Stimulated activated CD4-positive, alpha-beta T cell treated with anti-CD3 and anti-CD28 coated beads, Interleukin-2, amount 100 ng/mL, for 48 hours (primary cell): ENCODE results near the gene APPL2.
A peak's percentile ranks its signal among the peaks of the same experiment; 100 is the strongest.

Source experiments
- DNase-seq, 2 donors: peaks; one replicate each; pipeline ENCODE4 v3.0.0-alpha.2; 2020

Gene APPL2

DNA sequence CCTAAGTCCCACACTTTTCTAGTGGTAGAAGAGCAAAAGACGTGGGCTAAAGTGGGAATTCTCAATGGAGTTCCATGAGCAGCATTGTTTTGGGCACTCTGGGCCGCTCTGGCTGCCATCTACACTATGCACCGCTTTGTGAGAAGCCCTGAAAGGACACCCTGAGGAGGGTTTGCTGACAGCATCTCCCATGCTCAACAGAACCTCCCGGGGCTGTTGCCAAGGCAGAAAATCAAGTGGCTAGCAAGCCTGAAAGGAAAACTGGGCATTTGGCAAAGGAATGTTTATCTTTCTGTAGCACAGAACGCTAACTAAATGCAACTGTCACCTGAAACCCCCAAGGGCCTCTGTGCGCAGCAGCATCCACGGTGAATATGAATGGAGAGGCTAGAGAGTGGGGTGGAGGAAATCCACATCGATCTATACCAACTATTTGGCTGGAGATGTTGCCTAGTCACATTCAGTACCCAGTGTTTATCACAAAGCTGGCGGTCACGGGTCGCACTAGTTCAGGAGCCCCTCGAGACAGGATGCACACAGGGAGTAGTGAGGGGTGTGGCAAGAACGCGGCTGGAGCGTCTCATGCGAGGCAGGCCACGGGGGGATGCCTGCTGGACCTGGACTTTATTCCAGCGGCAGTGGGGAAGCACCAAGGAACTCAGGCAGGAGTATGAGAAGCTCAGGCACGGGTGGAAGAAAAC, 14.2 kb downstream of the APPL2 start:
- no peak for DNase-seq

DNA sequence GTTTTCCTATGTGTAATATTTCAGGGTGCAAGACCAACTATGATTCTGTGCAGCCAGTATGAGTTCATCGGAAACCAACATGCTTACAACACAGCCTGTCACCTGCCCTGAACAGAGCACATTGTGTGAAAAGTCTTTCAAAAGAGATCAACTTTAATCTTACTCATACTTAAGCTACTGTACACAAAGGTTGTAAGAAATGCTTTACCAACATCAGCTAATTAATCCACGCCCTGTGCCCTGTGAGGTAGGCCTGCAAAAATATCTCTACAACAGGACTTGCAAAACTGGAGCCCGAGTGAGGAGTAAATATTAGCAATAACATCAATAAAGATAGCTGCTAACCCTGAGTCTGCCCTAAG, 15.1 kb downstream of the APPL2 start:
- DNase-seq = no peak

DNA sequence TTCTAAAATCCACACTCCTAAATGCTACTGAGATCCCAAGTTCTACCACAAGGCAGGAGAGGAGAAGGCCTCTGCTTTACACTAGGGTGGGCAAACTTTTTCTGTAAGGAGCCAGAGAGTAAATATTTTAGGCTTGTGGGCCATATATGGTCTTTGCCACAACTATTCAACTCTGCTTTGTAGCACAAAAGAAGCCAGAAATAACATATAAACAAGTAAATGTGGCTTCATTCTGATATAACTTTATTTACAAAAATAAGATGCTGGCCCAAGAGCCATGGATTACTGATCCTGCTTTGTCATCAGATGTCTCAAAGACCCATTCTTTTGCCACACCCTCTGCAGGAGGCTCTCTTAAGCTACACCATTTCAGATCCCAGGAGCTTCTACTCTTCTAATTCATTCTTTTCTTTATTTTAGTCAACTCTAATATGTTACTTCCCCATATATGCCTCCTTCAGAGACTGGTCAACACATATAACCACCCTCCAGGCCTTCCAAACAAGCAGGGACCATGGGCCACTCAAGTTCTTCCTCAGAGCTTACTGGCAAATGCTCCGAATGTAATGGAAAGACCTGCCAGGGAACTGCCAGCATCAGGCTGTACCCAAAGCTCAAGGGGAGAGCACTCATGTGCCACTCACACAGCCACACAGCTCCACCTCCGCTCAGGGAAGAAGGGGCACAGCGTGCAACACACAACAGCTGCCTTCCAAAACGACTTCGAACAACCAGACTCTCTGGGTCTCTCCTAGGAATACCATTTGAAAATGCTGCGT, 15.6 kb downstream of the APPL2 start:
- DNase-seq = no peak

DNA sequence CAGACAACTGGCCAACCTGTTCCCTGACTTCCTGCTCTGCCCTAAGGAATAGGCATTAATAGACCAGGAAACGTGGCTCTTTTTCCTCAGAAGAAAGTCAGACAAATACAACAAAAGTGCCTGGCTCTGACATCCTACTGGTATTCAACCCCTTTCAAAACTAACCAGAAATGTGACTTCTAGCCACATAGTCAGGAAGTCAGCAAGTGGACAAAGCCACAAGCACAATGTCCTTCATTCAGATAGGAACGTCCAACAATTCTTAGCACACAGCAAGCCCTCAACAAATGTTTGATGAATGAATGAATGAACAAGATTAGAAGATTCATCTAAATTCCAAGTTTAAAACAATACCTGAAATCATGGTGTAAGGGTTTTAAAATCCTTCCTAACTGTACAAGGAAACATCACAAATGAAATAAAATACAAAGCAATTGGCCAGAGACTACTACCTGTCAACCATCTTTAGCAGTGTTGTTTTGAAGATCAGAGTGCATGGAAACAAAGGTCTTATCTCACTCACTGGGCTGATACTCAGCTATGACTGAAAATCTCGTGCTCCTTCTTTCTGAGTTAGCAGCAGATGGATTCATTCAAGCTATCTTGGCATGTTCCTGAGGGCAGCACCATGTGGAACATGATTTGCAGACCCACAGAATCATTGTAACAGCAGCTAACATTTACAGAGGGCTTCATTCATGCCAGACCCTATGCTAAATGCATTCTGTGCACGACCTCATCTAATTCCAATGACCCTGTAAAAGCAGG, 16.5 kb downstream of the APPL2 start:
- no peak for DNase-seq

DNA sequence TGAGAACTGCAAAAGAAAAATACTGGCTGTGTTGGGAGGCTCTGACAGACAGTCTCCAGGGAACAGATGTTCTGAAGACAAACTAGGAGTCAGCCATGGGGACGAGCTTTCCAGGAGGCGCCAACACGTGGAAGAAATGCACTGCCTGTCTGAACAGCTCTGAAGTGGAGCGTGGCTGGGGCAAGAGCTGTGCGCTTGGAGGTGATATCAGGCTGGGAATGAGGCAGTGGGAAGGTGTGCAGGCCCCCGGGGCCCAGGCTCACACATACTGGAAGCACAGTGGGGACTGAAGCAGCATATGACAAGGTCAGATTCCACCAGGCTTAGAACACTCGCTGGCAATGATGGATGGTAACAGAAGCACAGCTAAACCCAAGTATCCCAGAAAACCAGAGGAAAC, 17.5 kb downstream of the APPL2 start:
- DNase-seq = no peak

DNA sequence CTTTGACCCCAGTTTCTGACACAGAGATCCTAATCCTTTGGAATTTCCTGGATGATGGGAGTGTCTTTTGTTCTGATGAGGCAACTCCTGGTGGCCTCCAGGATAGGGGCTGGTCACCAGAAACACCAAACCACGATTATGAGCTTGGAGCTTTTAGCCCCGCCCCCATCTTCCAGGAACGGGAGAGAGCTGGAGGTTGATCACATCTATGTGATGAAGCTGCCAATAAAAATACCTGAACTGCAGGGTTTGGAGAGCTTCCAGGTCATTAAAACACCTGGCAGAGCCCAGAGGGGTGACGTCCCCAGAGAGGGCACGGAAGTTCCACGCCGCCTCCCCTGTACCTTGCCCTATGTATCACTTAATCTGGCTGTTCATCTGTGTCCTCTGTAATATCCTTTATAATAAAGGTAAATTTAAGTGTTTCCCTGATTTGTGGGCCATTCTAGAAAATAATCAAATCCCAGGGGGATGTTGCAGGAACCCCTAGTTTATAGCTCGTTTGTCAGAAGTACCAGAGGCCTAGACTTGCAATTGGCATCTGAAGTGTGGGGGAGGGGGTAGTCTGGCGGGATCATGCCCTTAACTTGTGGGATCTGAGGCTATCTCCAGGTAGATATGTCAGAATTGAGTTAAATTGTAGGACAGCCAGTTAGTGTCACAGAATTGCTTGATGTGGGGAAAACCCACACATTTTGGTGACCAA, 21.2 kb downstream of the APPL2 start:
- no peak for DNase-seq

DNA sequence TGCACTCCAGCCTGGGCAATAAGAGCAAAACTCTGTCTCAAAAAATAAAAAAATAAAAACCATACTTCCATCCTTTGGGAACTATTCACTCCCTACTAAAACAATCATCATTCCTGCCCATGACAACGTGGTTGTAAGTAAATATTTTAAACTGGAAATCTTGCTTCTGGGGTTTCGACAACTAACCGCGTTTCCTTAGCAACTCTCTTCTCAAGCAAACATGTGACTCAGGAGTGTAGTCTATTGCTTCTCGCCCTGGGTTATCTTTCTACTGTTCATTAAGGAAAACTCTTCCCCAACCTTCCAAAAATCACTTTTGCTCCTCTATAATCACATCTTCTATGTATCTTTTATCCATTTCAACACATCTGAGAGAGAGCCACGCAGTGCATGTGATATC, 21.8 kb downstream of the APPL2 start:
- DNase-seq = no peak

DNA sequence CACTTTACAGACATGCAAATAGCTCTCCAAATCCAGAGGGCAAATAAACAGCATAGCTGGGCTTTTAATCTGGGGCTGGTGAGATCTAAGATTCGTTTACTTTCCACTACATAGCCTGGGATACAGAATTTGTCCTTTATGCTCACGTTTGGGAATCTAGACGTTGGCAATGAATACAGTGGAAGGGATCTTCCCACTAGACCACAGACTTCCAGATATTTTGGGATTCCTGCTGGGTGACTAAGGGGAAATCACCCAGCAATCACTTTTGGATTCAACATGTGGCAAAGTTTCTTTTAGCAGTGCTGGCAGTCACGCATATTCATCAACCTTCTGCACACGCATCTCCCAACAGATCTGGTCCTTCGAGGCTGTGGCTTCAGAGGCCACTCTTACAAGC, 23.5 kb downstream of the APPL2 start:
- DNase-seq = no peak

DNA sequence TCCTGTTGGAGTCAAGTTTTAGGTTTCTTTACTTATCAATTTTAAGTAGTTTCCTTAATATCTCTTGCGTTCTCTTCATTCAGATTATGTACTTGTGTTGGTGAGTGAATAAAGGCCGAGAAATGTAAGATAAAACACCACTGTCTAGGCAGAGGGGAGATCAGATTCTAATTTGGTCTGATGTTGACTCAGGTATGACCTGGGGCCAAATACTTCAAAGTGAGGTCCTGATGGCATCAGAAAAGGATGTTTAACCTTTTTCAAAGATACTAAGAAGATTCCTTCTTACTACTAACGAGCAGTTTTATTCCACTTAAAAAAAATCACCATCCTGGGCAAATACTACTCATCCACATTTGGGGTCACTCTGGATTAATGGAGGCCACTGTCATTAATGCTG, 26.9 kb downstream of the APPL2 start:
- DNase-seq = no peak

DNA sequence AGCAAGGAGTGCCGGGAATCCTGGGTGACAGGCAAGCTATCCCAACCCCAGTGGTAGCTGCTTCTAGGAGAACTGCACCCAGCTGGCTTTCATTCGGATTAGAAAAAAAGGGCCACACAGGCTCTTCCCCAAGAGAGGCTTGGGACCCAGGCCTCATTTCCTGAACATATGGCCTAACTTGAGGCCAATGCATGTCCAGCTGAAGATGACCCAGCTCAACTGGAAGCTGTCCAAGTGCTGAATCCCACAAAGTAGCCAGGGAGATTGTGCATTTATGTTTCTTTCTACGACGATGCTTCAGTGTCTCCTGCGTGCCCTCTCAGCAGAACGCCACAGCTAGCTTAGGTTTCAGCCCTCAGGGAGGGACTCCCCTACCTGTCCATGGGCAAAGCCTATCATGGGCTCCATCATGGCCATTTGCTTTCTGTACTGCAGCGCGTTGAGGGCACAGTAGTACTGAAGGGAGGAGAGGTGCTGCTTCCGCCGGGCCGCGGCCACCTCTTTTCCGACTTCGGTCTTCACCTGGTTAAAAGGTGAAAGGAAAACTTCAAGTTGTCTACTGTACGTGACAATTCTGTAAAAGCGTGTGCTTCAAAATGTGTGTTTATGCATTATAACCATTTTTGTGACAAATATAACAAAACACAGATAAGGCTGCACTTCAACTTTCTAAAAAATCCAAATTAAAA, 29.1 kb downstream of the APPL2 start:
- DNase-seq = no peak

DNA sequence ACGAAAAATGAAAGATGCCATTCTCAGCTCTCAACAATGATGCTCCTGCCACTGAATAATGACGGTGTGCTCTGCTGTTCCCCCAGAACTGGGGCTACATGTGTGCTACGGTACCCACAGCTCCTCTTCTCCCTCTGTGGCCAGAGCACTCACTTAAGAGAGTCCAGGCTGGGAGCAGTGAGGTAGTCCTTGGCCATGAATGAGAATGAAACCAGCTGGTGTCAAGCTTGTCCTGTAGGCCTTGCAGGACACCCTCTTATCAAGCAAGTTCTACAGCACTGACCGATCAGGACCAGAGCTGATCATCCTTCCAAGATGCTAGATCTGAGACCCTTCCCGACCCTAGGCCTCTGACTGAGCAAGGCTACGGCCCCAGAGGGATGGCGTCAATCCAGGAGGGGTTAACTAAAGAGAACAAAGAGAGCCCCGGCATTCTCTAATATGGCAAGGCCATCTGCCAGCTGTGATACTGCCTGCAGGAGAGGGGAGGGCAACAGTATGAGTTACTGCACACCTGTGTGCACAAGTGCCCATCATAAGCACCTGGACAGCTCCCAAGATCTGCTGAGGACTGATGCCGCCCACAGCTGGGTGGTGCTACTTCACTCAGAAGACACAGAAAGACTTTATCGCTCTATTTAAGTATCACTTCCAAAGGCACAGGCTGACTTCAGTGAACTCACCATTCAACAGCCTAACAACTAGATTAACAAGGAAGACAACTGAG, 30.5 kb downstream of the APPL2 start:
- no peak for DNase-seq

DNA sequence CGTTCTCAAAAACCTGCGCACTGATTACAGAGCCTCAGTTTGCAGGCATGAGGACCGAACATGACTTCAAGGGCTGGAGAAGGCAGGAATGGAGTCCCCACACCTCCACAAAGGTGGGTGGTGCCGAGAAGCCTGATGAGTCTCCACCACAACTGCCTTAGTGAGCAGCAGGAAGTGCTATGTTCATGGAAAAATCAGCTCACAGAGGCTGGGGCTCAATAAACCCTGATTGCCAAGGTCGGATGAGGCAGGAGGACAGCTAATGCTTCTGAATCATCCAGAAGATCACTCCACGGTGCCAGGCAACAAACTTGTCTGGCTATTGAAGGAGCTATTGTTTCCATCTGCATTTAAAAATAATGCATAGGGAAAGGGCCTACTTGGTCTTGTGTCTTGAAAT, 31.1 kb downstream of the APPL2 start:
- peak; percentile 11 to 30 for DNase-seq

DNA sequence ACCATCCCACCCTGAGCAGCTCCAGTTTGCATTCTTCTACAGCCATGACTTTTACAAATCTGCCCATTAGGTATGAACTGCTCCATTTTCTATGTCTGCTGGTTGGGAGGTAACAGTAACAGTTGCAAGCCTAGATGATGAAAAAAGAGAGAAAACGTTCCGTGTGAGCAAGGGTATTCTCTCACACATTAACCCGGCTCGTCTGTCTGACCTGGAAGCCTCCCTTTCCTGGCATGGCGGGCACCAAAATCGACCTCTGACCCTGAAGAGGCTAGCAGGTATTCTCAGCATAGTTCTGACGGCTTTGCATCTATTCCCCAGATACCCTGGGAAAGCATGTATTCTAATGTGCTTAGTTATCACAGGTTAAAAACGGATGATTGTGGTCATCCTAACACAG, 31.8 kb downstream of the APPL2 start:
- DNase-seq = no peak

DNA sequence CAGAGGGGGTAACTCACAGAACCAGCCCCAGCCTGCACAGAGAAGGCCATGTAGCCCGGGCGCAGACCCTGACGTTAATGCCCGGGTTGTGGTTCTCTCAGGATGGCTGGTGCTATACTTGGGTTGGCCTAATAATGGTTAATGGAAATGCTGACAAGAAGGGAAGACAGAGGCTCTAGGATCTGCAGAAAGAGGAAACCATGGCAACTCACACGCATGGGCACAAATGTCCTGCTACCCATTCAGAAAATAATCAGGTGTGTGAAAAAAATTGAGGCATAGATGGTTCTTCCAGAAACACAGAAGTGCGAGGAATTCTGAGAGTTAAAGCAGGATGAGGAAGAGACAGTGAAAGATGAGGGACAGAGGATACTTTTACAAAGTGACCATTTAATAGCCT, 33.8 kb downstream of the APPL2 start:
- no peak for DNase-seq

DNA sequence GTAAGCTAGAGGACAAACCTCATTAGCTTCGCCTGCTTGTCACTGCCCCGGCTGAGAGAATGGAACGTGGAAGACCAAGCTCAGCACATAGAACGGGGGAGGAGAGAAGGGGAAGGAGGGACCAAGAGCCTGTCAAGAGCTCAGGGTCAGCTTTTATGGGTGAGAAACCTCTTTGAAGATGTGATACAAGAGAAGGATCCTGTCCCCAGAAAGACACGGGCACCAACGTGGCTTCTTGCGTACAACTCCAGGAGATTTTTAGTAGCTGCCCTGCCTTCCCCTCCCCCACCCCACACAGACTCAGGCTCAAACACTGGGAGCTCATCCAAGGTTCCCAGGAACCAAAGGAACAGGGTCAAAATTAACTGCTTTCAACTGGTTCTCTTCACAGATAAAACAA, 34.7 kb downstream of the APPL2 start:
- no peak for DNase-seq

DNA sequence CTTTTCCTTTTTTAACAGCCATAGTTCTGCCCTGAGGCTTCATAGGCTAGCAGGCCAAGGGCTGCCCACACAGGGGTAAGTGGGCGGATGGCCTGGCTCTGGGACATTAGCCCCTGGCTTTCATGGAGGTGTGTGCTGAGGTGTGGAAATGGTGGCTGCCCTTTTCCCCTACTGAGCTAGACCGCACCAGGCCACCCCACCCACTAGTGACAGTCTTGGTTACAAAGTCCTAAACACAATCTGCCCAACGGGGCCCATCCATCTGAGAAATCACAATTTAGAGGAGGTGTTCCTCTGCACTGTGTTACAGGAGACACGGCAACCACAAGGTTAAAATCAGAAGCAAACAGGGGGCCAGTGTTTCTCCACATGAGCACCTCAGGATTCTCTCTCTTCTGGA, 35.6 kb downstream of the APPL2 start:
- no peak for DNase-seq

DNA sequence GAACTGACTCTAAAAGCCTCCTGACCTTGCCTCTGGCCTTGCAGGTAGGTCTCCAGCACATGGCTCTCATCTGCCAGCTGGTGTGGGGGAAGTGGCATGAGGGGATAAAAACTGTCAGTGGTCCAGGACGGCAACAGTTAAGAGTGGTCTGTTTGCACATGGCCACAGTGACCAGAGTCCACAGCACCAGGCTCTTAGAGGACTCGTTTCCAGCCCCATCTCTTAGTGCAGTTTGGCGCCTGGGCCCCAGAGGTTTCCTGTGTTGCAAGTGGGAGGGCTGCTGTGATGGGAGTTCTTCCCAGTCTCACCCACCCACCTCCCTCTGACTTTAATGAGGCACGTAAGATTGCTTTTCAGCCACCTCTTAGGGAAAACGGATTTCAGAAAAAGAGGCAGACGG, 37.0 kb downstream of the APPL2 start:
- no peak for DNase-seq

DNA sequence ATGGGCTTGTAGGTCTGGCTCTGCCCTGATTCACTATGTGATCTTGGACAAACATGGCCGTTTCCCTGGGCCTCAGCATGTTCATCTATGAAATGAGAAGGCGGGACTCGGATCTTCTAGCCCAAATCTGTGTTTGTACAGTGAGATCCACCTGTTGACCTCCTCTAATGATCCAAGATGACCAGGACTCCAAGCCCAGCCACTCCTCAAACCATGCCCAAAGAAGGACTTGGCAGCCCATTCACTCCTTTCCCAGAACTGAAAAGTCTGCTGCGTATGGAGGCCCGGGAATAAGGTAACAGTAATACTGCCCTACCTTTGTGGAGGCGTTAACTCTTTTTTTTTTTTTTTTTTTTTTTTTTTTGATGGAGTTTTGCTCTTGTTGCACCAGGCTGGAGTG, 39.9 kb downstream of the APPL2 start:
- no peak for DNase-seq

DNA sequence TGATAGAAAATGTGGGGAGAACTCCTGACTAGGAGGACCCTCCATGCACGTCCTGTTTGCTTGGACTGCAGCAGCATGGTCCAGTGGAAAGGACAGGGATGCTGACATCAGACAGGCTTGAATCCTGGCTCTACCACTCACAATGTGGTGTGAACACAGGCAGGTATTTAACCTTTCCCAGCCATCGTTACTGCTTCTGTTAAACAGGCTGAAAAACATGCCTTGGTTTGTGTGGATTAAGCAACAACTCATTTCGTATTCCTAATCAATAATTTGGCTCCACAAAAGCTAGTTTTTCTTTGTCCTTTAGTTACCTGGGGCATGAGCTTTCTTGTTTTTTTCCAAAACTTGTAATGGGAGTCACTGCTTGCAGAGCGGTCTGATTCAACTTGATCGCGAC, 41.0 kb downstream of the APPL2 start:
- DNase-seq = no peak

DNA sequence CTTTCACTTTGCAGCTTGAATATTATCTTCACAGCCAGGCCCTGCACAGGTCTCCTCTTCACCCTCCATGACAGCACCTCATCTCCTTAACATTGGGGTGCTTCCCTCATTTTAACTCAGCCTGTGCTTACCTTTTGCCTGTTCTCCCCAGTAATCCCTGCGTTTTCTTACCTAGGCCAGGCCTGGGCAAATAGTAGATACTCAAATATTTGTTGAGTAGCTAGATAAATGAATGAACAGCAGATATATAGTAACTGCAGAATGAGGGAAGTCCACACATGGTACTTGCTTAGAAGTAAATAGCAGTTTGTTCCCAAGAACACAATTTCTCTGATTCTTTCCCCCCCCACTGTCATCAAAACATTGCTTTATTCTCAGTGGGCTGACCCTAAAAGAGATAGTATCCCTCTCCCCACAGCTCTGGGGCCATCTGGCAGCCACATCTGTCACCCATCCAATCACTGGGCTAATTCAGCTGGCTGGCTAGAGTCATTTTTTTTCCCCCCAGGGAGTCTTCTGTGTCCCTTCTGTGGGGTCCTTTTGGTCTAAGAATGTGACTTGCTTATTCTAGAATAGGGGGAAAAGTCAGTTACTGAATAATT, 43.2 kb downstream of the APPL2 start:
- no peak for DNase-seq

DNA sequence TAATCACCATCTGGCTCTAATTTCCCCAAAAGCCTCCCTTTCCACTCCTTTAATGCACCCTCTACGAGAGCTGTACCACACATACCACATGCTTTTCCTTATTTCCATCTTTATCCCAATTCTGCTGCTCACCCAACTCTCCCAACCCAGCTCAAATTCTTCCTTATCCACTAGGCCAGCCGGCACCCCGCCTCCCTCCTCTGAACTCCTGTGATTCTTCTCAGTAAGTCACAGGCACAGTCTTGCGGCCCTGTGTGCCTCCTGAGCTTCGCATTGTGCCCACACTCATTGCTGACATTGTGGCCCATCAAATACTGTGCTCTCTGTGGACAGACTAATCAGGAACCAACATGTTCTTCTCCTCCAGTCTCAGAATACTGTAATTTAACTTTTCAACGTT, 45.4 kb downstream of the APPL2 start:
- DNase-seq = no peak

DNA sequence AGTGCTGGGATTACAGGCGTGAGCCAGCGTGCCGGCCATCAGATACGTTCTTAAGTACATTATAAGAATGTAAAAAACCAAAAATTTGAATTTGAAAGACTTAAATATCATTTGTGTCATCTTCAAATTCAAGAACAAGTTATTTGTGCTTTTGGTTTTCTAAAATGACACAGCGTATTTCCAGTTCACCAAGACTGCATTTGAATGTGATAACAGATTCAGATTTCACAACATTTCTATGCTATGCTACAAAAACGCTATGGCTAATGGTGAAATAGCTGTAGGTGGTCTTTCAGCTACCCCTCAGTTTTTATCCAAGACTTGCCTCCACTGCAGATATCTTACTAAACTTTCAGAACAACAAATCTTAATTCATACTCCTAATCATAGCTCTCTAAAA, 46.7 kb downstream of the APPL2 start:
- DNase-seq = no peak
